ENCODE results near the gene TPP2.

TPP2 gene

GRCh38 chr13:102651892-102652291, 55.1 kb downstream of the TPP2 start:
- DNase-seq (ENCODE audit: extremely low read depth in 1 of 2, low read depth in 1 of 2): no peak

- DNase-seq (ENCODE audit: extremely low read depth in 1 of 2, low read depth in 1 of 2): no peak
Observed at GRCh38 chr13:102654756-102655155, 58.0 kb downstream of the TPP2 start.

- no peak for DNase-seq (ENCODE audit: extremely low read depth in 1 of 2, low read depth in 1 of 2)
Observed at GRCh38 chr13:102657630-102658029, 60.8 kb downstream of the TPP2 start.

- DNase-seq (ENCODE audit: extremely low read depth in 1 of 2, low read depth in 1 of 2): no peak
Observed at GRCh38 chr13:102658660-102659059, 61.9 kb downstream of the TPP2 start.

GRCh38 chr13:102659168-102659713, 62.5 kb downstream of the TPP2 start:
- no peak for DNase-seq (ENCODE audit: extremely low read depth in 1 of 2, low read depth in 1 of 2)

GRCh38 chr13:102667023-102667422, 70.2 kb downstream of the TPP2 start:
- no peak for DNase-seq (ENCODE audit: extremely low read depth in 1 of 2, low read depth in 1 of 2)

GRCh38 chr13:102667911-102668310, 71.1 kb downstream of the TPP2 start:
- no peak for DNase-seq (ENCODE audit: extremely low read depth in 1 of 2, low read depth in 1 of 2)

GRCh38 chr13:102670130-102670529, 73.3 kb downstream of the TPP2 start:
- DNase-seq (ENCODE audit: extremely low read depth in 1 of 2, low read depth in 1 of 2): no peak

GRCh38 chr13:102675115-102675514, 78.3 kb downstream of the TPP2 start:
- no peak for DNase-seq (ENCODE audit: extremely low read depth in 1 of 2, low read depth in 1 of 2)

GRCh38 chr13:102677122-102677521, 80.3 kb downstream of the TPP2 start:
- no peak for DNase-seq (ENCODE audit: extremely low read depth in 1 of 2, low read depth in 1 of 2)

- DNase-seq (ENCODE audit: extremely low read depth in 1 of 2, low read depth in 1 of 2): no peak
Observed at GRCh38 chr13:102678339-102679107, 81.7 kb downstream of the TPP2 start.

GRCh38 chr13:102679449-102680132, 82.8 kb downstream of the TPP2 start:
- DNase-seq (ENCODE audit: extremely low read depth in 1 of 2, low read depth in 1 of 2): no peak

GRCh38 chr13:102680133-102680717, 83.4 kb downstream of the TPP2 start:
- DNase-seq (ENCODE audit: extremely low read depth in 1 of 2, low read depth in 1 of 2): no peak

GRCh38 chr13:102680842-102681740, 84.3 kb downstream of the TPP2 start:
- DNase-seq (ENCODE audit: extremely low read depth in 1 of 2, low read depth in 1 of 2): no peak

GRCh38 chr13:102682211-102682610, 85.4 kb downstream of the TPP2 start:
- no peak for DNase-seq (ENCODE audit: extremely low read depth in 1 of 2, low read depth in 1 of 2)

GRCh38 chr13:102682727-102683126, 85.9 kb downstream of the TPP2 start:
- no peak for DNase-seq (ENCODE audit: extremely low read depth in 1 of 2, low read depth in 1 of 2)

- DNase-seq (ENCODE audit: extremely low read depth in 1 of 2, low read depth in 1 of 2): no peak
Observed at GRCh38 chr13:102683637-102684036, 86.9 kb downstream of the TPP2 start.

GRCh38 chr13:102686024-102686423, 89.2 kb downstream of the TPP2 start:
- no peak for DNase-seq (ENCODE audit: extremely low read depth in 1 of 2, low read depth in 1 of 2)

- no peak for DNase-seq (ENCODE audit: extremely low read depth in 1 of 2, low read depth in 1 of 2)
Observed at GRCh38 chr13:102687520-102687919, 90.7 kb downstream of the TPP2 start.

GRCh38 chr13:102688306-102688973, 91.7 kb downstream of the TPP2 start:
- no peak for DNase-seq (ENCODE audit: extremely low read depth in 1 of 2, low read depth in 1 of 2)

Measured in stimulated activated CD8-positive, alpha-beta memory T cell treated with anti-CD3 and anti-CD28 coated beads, Interleukin-7, amount 100 ng/mL, for 48 hours (primary cell).